ENCODE data around the gene ITGA3.

GRCh38 chr17:50117202-50118051, 61.5 kb downstream of the ITGA3 start:
- TF ChIP-seq CTCF (conservative IDR thresholded peaks at IDR 0.05; ENCODE audit: low read depth, low read length) (peak; percentile 49), EZH2 (IDR thresholded peaks at IDR 0.05; ENCODE audit: borderline replicate concordance, low read depth, low read length, poor library complexity, severe bottlenecking) (no peak)

All from A673 (cell line).